Thyroid gland (tissue), 4 donors: ENCODE data around the gene DAB1.

ENCODE experiments used
- POLR2A ChIP-seq, 2 donors: fragments of 450-650 bp; IDR thresholded peaks; one replicate each; pipeline ENCODE4 v1.6.1; 2017; ENCODE audit warnings: antibody characterized with exemption in 2 of 2, mild to moderate bottlenecking in 2 of 2, moderate library complexity in 1 of 2
- TF ChIP-seq, protein P1 (sequence below), 6 experiments: fragments of 200-600 bp in 3 of 6; fragments of 450-650 bp in 3 of 6; sonication (generic) in 3 of 6; IDR thresholded peaks; one replicate each; pipeline ENCODE4 v1.5.1; 2016 to 2019; ENCODE audit warnings: antibody characterized with exemption in 6 of 6, mild to moderate bottlenecking in 2 of 6, inconsistent platforms in 1 of 6, moderate library complexity in 1 of 6

DNA sequence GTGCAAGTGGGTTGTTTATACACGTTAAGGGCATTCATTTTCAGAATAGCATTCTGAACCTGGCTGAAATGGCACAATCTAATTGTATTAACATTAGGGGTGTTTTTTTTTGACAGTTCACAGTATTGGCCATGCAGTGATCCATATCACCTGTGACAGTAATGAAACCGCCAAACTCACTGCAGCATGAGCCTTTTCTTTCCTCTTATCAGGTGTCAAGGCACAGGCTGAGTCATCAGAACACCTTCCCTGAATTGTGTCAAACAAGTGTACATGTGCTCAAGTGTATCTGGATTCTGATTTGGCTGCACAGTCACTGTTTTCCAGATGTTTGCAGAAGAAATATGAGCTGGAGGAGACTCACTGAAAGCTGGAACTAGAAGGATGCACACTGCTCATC lies 410.3 kb downstream of the DAB1 start:
- TF ChIP-seq POLR2A (IDR thresholded peaks at IDR 0.05): no peak
- TF ChIP-seq, protein P1, sequence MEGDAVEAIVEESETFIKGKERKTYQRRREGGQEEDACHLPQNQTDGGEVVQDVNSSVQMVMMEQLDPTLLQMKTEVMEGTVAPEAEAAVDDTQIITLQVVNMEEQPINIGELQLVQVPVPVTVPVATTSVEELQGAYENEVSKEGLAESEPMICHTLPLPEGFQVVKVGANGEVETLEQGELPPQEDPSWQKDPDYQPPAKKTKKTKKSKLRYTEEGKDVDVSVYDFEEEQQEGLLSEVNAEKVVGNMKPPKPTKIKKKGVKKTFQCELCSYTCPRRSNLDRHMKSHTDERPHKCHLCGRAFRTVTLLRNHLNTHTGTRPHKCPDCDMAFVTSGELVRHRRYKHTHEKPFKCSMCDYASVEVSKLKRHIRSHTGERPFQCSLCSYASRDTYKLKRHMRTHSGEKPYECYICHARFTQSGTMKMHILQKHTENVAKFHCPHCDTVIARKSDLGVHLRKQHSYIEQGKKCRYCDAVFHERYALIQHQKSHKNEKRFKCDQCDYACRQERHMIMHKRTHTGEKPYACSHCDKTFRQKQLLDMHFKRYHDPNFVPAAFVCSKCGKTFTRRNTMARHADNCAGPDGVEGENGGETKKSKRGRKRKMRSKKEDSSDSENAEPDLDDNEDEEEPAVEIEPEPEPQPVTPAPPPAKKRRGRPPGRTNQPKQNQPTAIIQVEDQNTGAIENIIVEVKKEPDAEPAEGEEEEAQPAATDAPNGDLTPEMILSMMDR (IDR thresholded peaks at IDR 0.05): no peak
